A549 treated with AZD9567 at 1 μM for 4 hours (cell line): Measurements from ENCODE around the gene EIF5A. TPM values are rescaled to one million over a fixed set of nuclear protein-coding genes. Genes with fewer than 3 reads are reported as not detected.

Source experiments
- total RNA-seq: library from RNA; stranded (reverse); fragments of 200-300 nt; extraction: Qiagen RNA extraction; gene quantifications from 5 replicates; pipeline ENCODE4 v1.2.3, GENCODE V29; 2022; ENCODE audit not compliant: insufficient read depth

Gene EIF5A
- total RNA-seq = 1,570 to 1,809 TPM (median 1,672 TPM) in 5 replicates

DNA sequence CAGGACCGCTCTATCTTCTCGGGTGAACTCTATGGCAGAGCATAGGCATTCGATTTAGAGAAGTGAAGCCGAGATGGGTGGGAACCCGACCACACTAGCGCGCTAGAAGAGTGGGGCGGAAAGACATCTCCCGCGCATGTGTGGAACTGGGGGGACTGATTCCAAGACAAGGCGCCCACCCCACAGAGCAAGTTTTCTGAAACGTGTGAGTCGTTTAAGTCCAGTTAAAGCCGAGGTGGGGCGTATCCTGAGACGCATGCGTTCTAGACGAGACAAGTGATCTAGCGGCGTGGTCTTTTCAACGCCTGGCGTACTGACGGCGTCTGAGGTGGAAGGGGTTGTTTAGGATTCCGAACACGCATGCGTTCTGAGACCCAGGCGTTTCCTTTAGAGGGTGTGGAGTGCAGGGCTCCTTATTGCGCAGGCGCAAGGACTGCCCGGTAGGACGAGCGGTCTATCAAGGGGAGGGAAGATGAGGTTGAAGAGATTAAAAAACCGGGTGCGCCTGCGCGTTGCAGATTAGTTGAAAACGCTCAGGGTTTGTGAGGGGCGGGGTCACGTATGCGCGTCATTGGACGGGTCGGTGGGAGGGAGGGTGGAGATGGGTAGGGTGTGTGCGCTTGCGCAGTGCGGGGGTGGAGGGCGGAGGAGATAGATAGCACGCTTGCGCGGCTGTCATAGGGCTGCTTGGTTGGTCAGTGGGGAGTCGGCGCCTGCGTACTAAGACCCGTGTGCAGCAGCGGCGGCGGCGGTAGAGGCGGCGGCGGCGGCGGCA is at the start of gene EIF5A:
Gene EIF5A (plus strand): TSS at position 718 of the 775 bp plus-strand sequence. CDS start 2,008 bp downstream, outside the sequence.

DNA sequence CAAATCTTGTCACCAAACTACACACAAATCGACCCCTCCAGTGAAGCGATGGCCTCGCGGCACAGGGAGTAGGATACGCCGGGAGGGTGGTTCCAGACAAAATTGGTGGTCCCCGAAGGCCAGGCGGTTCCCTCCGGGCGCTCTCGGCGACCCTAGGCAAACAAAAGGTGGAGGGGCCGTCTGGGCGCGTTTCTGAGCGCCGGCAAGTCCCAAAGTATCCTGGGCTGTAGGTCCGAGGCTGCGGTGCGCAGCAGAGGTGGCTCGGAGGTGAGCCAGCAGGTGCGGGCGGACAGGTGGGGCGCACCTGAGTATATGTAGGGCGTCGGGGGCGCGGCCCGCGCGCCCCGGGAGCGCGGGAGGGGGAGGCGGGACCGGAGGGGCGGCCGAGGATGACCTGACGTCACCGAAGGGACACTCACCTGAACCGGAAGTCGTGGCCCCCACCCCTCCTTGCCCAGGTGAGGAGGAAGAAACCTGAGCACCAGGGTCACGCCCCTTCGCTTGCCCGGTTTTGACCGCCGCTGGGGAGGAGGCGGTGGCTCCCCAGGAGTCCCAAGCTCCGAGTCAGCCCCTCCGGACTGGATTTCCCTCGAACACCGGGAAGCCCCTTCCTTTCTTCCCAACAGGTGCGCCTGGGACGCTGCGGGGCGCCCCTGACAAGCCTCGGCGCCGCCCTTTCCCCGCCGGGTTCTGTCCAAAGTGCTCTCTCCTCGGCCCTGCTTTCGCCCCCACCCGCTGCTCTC is 45.1 kb upstream of the EIF5A start, which contains the start of gene CLDN7:
Gene CLDN7 (minus strand): TSS at position 287 of the 743 bp plus-strand sequence. CDS start 435 bp downstream, outside the sequence.

DNA sequence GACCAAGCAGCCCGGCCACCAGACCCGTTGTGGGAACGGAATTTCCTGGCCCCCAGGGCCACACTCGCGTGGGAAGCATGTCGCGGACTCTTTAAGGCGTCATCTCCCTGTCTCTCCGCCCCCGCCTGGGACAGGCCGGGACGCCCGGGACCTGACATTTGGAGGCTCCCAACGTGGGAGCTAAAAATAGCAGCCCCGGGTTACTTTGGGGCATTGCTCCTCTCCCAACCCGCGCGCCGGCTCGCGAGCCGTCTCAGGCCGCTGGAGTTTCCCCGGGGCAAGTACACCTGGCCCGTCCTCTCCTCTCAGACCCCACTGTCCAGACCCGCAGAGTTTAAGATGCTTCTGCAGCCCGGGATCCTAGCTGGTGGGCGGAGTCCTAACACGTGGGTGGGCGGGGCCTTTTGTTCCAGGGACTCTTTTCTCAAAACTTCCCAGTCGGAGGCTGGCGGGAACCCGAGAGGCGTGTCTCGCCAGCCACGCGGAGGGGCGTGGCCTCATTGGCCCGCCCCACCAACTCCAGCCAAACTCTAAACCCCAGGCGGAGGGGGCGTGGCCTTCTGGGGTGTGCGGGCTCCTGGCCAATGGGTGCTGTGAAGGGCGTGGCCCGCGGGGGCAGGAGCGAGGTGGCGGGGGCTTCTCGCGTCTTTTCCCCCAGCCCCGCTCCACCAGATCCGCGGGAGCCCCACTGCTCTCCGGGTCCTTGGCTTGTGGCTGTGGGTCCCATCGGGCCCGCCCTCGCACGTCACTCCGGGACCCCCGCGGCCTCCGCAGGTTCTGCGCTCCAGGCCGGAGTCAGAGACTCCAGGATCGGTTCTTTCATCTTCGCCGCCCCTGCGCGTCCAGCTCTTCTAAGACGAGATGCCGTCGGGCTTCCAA is 26.1 kb upstream of the EIF5A start, which contains the start of gene SLC2A4:
Gene SLC2A4 (plus strand): TSS at position 645 of the 879 bp plus-strand sequence. CDS start 217 bp downstream, at position 862.

DNA sequence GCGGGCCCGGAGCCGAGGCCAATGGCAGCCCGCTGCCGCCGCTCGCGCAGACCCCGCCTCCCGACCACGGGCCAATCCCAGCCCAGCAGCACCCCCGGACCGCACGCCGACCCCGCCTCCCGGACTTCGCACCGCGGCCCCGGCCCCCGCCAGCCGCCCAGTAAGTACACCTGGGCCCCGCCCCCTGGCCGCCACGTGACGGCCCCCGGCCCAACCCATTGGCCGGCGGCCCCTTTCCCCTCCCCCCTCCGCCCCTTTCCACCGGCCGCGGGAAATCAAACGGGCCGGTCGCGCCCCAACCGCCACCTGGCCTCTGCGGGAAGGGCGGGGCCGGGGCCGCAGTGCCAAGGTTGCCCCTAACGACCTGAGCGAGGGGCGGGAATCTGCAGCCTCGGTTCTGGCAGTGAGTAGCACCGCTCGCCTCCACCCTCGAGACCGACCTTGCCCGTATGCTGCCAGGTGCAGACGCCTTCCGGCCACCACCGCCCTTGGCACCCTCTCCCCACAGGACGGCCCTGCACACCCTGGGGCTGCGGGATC is 12.7 kb upstream of the EIF5A start, which contains the start of gene YBX2:
Gene YBX2 (minus strand): TSS at position 26 of the 540 bp plus-strand sequence. CDS start 139 bp downstream, outside the sequence.

DNA sequence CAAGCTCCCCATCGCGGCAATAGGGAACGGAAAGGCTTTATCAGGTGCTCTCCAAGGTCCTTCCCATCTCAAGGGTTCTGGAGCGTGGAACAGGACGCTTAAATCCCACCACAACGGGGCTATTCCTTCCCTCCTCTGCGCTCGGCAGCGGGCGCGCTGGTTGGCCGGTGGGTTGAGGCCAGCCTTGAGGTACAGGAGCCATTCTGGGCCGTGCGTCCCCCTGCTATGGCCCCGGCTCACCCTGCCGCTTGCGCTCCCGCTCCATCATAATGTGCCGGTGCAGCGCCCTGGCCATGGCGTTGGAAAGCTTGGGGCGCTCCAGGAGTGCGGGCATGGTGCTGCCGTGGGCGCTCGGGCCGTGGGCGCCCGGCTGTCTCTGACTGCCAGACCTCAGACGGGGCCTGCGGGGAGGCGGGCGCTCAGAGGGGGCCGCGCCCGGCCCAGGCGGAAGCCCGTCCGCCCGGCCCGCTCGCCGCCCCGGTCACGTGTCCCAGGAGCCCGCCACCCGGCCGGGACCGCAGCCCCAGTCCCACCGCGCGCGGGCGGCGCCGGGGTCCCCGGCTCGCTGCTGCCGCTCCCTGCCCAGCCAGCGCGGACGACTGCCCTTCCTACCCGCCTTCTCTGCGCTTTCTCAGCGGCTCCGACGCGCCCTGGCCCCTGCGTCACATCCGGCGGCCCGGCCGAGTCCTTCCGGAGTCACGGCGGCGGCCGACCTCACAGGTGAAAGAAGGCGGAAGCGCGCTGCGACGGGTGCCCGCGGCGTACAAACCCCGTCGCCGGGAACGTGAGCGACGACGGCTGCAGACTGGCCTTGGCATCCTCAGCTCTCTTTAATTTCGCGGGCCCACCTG is 7.5 kb downstream of the EIF5A start, which contains the start of gene GPS2:
Gene GPS2 (minus strand): TSS at position 642 of the 851 bp plus-strand sequence. CDS start 308 bp downstream, at position 334.

DNA sequence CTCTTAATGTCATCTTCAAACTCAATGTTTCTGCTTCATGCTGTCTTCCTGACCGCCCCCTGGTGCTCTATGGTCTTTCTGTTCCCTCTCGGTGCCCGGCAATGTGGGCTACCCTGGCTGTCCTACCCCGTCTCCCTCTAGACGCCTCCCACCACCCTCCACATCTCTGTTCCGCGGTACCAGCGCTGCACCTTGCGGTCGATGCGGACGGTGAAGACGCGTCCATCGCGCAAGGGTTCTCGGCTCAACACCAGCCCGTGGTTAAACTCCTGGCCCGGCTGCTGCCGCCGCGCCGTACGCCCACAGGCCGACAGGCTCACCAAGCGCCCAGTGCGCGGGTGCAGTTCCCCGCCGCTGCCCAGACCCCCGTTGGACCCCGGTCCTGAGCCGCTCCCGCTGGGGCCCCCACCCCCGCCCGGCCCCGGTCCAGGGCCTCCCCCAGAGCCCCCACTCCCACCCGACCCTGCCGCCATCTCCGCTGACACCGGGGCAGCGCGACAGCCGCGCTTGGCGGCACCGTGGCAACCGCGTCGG is 21.5 kb downstream of the EIF5A start, which contains the start of gene NEURL4:
Gene NEURL4 (minus strand): TSS at position 496 of the 534 bp plus-strand sequence. CDS start 23 bp downstream, at position 473.

DNA sequence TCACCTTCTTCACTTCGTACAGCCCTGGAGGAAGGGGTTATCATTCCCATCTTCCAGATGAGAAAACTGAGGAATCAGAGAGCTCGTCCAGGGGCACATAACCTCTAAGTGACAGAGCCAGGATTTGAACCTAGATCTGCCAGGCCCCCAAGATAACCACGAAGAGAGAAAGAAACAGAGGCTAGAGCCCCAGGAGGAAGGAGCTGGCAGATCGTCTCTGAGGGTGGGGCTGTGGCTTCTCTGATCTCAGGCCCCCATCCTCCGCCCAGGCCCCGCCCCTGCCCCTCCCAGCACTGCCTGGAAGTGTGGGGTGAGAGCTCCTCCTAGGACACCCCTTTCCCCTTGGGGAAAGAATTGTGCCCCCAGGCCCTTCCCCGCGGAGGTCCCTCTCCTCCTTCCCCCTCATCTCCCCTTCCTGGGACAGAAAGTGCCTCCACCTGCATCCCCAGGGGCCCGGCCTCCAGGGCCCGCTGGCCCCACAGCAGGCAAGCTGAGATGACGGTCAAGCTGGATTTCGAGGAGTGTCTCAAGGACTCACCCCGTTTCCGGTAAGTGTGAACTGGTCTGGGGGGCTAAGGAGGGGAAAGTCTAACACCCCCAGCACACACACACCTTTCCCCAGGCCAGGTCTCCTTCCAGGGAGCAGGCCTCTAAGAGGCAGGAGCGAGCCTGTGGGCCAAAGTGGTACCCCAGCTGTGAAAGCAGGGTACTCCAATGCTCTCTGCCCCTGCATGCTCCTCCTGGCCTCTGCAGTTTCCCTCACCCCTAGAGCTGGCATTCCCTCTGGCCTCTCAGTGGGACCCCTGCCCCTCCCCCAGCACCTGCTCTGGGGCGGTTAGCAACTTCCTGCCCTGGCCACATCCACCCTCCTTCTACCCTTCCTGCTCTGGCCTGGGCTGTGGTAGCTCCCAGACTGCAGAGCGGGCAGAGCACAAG is 29.1 kb downstream of the EIF5A start, which contains the start of gene ACAP1:
Gene ACAP1 (plus strand): TSS at position 290 of the 936 bp plus-strand sequence. CDS start 206 bp downstream, at position 496.

DNA sequence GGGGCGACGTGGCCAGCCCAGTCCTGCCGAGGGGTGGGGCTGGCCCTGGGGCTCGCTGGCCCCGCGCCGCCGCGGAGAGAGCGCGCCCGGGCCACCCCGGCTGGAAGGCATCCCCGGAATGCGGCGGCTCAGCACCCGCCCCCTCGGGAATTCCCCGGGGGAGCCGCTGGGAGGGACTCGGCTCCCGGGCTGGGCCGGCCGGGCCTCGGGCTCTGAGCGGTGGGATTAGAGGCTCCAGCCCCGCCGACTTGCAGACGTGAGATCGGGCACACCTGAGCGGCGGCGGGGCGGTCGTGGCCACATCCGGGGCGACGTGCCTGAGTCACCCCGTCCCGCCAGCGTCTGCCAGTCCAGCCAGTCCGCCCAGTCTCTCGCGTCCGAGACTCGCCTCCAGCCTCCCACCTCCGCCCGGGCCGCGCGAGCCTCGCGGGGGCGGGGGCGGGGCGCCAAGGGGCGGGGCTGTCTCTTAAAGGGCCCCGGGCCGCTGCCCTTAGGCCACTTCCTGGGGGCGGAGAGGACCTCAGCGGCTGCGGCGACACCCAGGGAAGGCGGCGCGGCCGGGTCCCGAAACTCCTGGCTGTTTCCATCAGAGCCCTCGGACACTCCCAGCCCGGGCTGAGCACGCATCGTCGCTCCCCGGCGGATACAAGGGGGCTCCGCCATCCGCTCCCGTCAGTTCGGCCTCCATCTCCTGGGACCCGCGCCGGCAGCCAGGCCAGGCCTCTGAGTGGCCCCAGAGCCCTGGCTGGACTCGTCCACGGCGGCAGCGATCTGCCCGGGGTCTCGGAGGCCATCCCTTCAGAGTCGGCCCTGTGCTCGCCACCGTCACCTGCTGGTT is 44.5 kb downstream of the EIF5A start, which contains the start of gene KCTD11:
Gene KCTD11 (plus strand): TSS at position 498 of the 838 bp plus-strand sequence.

DNA sequence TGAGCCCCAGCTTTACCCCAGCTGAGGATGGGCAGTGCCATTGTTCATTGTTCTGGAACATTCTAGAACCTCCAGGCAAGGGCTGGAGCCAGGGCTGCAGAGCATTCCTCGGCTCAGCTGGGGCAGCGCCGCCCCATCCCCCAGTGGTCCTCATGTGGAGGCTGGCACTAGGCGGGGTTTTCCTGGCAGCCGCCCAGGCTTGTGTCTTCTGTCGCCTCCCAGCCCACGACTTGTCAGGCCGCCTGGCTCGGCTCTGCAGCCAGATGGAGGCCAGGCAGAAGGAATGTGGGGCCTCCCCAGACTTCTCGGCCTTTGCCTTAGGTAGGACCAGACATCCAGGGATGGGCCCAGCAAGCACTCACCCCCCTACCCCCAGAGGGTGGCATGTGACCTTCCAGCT is 47.6 kb downstream of the EIF5A start, which contains the start of gene TMEM95:
Gene TMEM95 (plus strand): TSS at position 104 of the 400 bp plus-strand sequence. CDS start 49 bp downstream, at position 153.

Other genes starting within 250 kb of the EIF5A start
- not detected in 5 replicates for gene CLEC10A, start 227.4 kb upstream of the EIF5A start, total RNA-seq
- gene ASGR2, start 192.8 kb upstream of the EIF5A start, total RNA-seq = 1.5 TPM in 1 of 5 replicates, not detected in the others
- 0.70 to 1.2 TPM (median 0.90 TPM) in 4 of 5 replicates, not detected in the other for gene ASGR1, start 128.3 kb upstream of the EIF5A start, total RNA-seq
- gene DLG4, start 87.8 kb upstream of the EIF5A start, total RNA-seq = 5.9 to 6.9 TPM (median 6.2 TPM) in 5 replicates
- 264 to 485 TPM (median 439 TPM) in 5 replicates for gene ACADVL, start 87.7 kb upstream of the EIF5A start, total RNA-seq
- 29.2 to 43.3 TPM (median 42.3 TPM) in 5 replicates for gene DVL2, start 73.1 kb upstream of the EIF5A start, total RNA-seq
- gene PHF23, start 68.2 kb upstream of the EIF5A start, total RNA-seq = 67.2 to 91.5 TPM (median 83.0 TPM) in 5 replicates
- gene GABARAP, start 65.2 kb upstream of the EIF5A start, total RNA-seq = 638 to 734 TPM (median 663 TPM) in 5 replicates
- gene CTDNEP1, start 55.9 kb upstream of the EIF5A start, total RNA-seq = 202 to 277 TPM (median 222 TPM) in 5 replicates
- 115 to 144 TPM (median 128 TPM) in 5 replicates for gene ELP5, start 55.4 kb upstream of the EIF5A start, total RNA-seq
- gene CLDN7, start 45.1 kb upstream of the EIF5A start, total RNA-seq = 1.4 to 1.8 TPM (median 1.6 TPM) in 4 of 5 replicates, not detected in the other
- gene SLC2A4, start 25.9 kb upstream of the EIF5A start, total RNA-seq = 0.28 to 0.45 TPM (median 0.37 TPM) in 4 of 5 replicates, not detected in the other
- 0.46 to 0.72 TPM (median 0.60 TPM) in 4 of 5 replicates, not detected in the other for gene YBX2, start 13.0 kb upstream of the EIF5A start, total RNA-seq
- 91.5 to 113 TPM (median 108 TPM) in 5 replicates for gene GPS2, start 7.7 kb downstream of the EIF5A start, total RNA-seq
- gene NEURL4, start 21.7 kb downstream of the EIF5A start, total RNA-seq = 30.5 to 37.6 TPM (median 36.4 TPM) in 5 replicates
- 2.1 to 5.5 TPM (median 3.9 TPM) in 4 of 5 replicates, not detected in the other for gene ACAP1, start 28.9 kb downstream of the EIF5A start, total RNA-seq
- gene KCTD11, start 44.5 kb downstream of the EIF5A start, total RNA-seq = 10.3 to 15.0 TPM (median 13.0 TPM) in 5 replicates
- gene TMEM95, start 47.5 kb downstream of the EIF5A start, total RNA-seq = not detected in 5 replicates
- 1.4 to 1.7 TPM (median 1.6 TPM) in 5 replicates for gene TNK1, start 73.5 kb downstream of the EIF5A start, total RNA-seq
- 36.1 to 44.4 TPM (median 40.5 TPM) in 5 replicates for gene PLSCR3, start 86.9 kb downstream of the EIF5A start, total RNA-seq
- 181 to 231 TPM (median 208 TPM) in 5 replicates for gene TMEM256, start 96.5 kb downstream of the EIF5A start, total RNA-seq
- gene NLGN2, start 100.2 kb downstream of the EIF5A start, total RNA-seq = 12.4 to 20.9 TPM (median 18.3 TPM) in 5 replicates
- 0.08 TPM in 2 of 5 replicates, not detected in the others for gene SPEM1, start 112.7 kb downstream of the EIF5A start, total RNA-seq
- gene SPEM2, start 118.0 kb downstream of the EIF5A start, total RNA-seq = 0.05 to 0.07 TPM (median 0.05 TPM) in 3 of 5 replicates, not detected in the others
- 0.02 to 0.06 TPM (median 0.02 TPM) in 3 of 5 replicates, not detected in the others for gene SPEM3, start 121.2 kb downstream of the EIF5A start, total RNA-seq
- gene TMEM102, start 127.8 kb downstream of the EIF5A start, total RNA-seq = 7.5 to 12.0 TPM (median 11.6 TPM) in 5 replicates
- gene FGF11, start 131.9 kb downstream of the EIF5A start, total RNA-seq = 0.67 to 1.3 TPM (median 0.74 TPM) in 4 of 5 replicates, not detected in the other
- 5.7 to 17.4 TPM (median 8.1 TPM) in 5 replicates for gene CHRNB1, start 137.4 kb downstream of the EIF5A start, total RNA-seq
- 17.6 to 21.8 TPM (median 20.5 TPM) in 5 replicates for gene ZBTB4, start 172.0 kb downstream of the EIF5A start, total RNA-seq
- gene SLC35G6, start 173.8 kb downstream of the EIF5A start, total RNA-seq = not detected in 5 replicates
- 74.1 to 103 TPM (median 95.9 TPM) in 5 replicates for gene POLR2A, start 176.7 kb downstream of the EIF5A start, total RNA-seq
- 7.1 to 11.8 TPM (median 9.9 TPM) in 5 replicates for gene TNFSF12, start 241.4 kb downstream of the EIF5A start, total RNA-seq